Ishikawa (cell line): ENCODE results near the gene DHCR7.

Experiments used
- CEBPB ChIP-seq: IDR thresholded peaks from 2 replicates; pipeline ENCODE4 v1.6.1; 2012
- CREB1 ChIP-seq: IDR thresholded peaks from 2 replicates; pipeline ENCODE4 v1.6.1; 2012; ENCODE audit warnings: low read depth
- EGR1 ChIP-seq: IDR thresholded peaks from 2 replicates; pipeline ENCODE4 v1.6.1; 2012
- EP300 ChIP-seq: IDR thresholded peaks from 2 replicates; pipeline ENCODE4 v1.6.1; 2012; ENCODE audit warnings: borderline replicate concordance
- FOXM1 ChIP-seq: IDR thresholded peaks from 2 replicates; pipeline ENCODE4 v1.6.1; 2012; ENCODE audit warnings: low read depth, borderline replicate concordance
- MAX ChIP-seq: IDR thresholded peaks from 2 replicates; pipeline ENCODE4 v1.6.1; 2012
- NFIC ChIP-seq: IDR thresholded peaks from 2 replicates; pipeline ENCODE4 v1.6.1; 2012
- RAD21 ChIP-seq: IDR thresholded peaks from 2 replicates; pipeline ENCODE4 v1.6.1; 2012; ENCODE audit warnings: low read depth
- REST ChIP-seq: IDR thresholded peaks from 2 replicates; pipeline ENCODE4 v1.6.1; 2012; ENCODE audit warnings: low read depth, mild to moderate bottlenecking
- TAF1 ChIP-seq: IDR thresholded peaks from 2 replicates; pipeline ENCODE4 v1.6.1; 2012; ENCODE audit warnings: low read depth, mild to moderate bottlenecking
- TCF12 ChIP-seq: IDR thresholded peaks from 2 replicates; pipeline ENCODE4 v1.6.1; 2012; ENCODE audit warnings: low read depth
- TEAD4 ChIP-seq: IDR thresholded peaks from 2 replicates; pipeline ENCODE4 v1.6.1; 2012
- USF1 ChIP-seq: IDR thresholded peaks from 2 replicates; pipeline ENCODE4 v1.6.1; 2012
- YY1 ChIP-seq: IDR thresholded peaks from 2 replicates; pipeline ENCODE4 v1.6.1; 2012; ENCODE audit warnings: low read depth
- ZBTB7A ChIP-seq: IDR thresholded peaks from 2 replicates; pipeline ENCODE4 v1.6.1; 2012; ENCODE audit warnings: low read depth

The DHCR7 gene

GRCh38 chr11:71437879-71438278 is 10.3 kb downstream of the DHCR7 start:
- TF ChIP-seq EP300 = no peak
- no peak for TF ChIP-seq ZBTB7A
- no peak for TF ChIP-seq TAF1
- no peak for TF ChIP-seq CREB1
- no peak for TF ChIP-seq YY1
- TF ChIP-seq FOXM1 = no peak
- no peak for TF ChIP-seq MAX
- no peak for TF ChIP-seq REST
- no peak for TF ChIP-seq EGR1
- no peak for TF ChIP-seq TEAD4
- TF ChIP-seq NFIC = no peak
- no peak for TF ChIP-seq TCF12
- TF ChIP-seq USF1 = no peak
- no peak for TF ChIP-seq RAD21
- no peak for TF ChIP-seq CEBPB

GRCh38 chr11:71437399-71437798 is 10.8 kb downstream of the DHCR7 start:
- TF ChIP-seq EGR1 = no peak
- no peak for TF ChIP-seq RAD21
- TF ChIP-seq FOXM1 = no peak
- no peak for TF ChIP-seq MAX
- no peak for TF ChIP-seq ZBTB7A
- no peak for TF ChIP-seq USF1
- TF ChIP-seq TAF1 = no peak

- TF ChIP-seq TCF12 (no peak), FOXM1 (no peak), CREB1 (no peak), YY1 (no peak), ZBTB7A (no peak), CEBPB (no peak), RAD21 (no peak), MAX (no peak), EGR1 (no peak), TAF1 (no peak), NFIC (no peak), REST (no peak), TEAD4 (no peak), EP300 (no peak), USF1 (no peak)
These were observed 11.3 kb downstream of the DHCR7 start for GRCh38 chr11:71436861-71437260.

GRCh38 chr11:71435278-71435951 is 12.8 kb downstream of the DHCR7 start:
- TF ChIP-seq CEBPB (no peak), REST (no peak), YY1 (no peak), EP300 (no peak), RAD21 (no peak), USF1 (no peak), TAF1 (no peak), EGR1 (no peak), FOXM1 (no peak), CREB1 (no peak), NFIC (no peak), MAX (no peak), ZBTB7A (no peak), TCF12 (no peak), TEAD4 (no peak)
